ENCODE measurements around the gene NUP214. TPM values are rescaled to one million over a fixed set of nuclear protein-coding genes. Genes with fewer than 3 reads are reported as not detected.
"Not testable (repeated sequence)": the region's sequence is repeated elsewhere in the genome, so short reads cannot be mapped to it uniquely, and the experiment has no call there.

NUP214 gene
- polyA plus RNA-seq, 1 donor from 2014 or later = 23.0 TPM

GRCh38 chr9:131233995-131234394, 108.6 kb downstream of the NUP214 start:
- peaks cover 6 to 9% (median 9%) of the 10 kb centered on the region in 3 donors for H3K4me1 Mint-ChIP-seq
- no peaks in the 10 kb centered on the region for H3K27me3 Mint-ChIP-seq
- no peaks in the 10 kb centered on the region for H3K9me3 Mint-ChIP-seq
- peak overlapping the region in 1 of 3 donors; percentile 73 for H3K27ac Mint-ChIP-seq
- H3K4me3 Mint-ChIP-seq = no peak overlapping the region
- H3K36me3 Mint-ChIP-seq = peaks cover 1% of the 10 kb centered on the region

GRCh38 chr9:131234799-131235479, 109.6 kb downstream of the NUP214 start:
- H3K4me1 Mint-ChIP-seq = peaks cover 6 to 9% (median 9%) of the 10 kb centered on the region in 3 donors

GRCh38 chr9:131235480-131235851, 110.1 kb downstream of the NUP214 start:
- Mint-ChIP-seq H3K36me3 (peaks cover 1% of the 10 kb centered on the region), H3K27me3 (no peaks in the 10 kb centered on the region), H3K4me3 (peak overlapping the region in 1 of 4 donors; percentile 41), H3K27ac (no peak overlapping the region), H3K9me3 (no peaks in the 10 kb centered on the region), H3K4me1 (peaks cover 6 to 11% (median 9%) of the 10 kb centered on the region in 3 donors)

More at GRCh38 chr9:131234799-131235479, 109.6 kb downstream of the NUP214 start:
- H3K27me3 Mint-ChIP-seq = no peaks in the 10 kb centered on the region
- H3K27ac Mint-ChIP-seq = no peak overlapping the region
- H3K36me3 Mint-ChIP-seq = peaks cover 1% of the 10 kb centered on the region
- H3K4me3 Mint-ChIP-seq = peak overlapping the region in 1 of 4 donors; percentile 41
- H3K9me3 Mint-ChIP-seq = no peaks in the 10 kb centered on the region

- peaks cover 6 to 11% (median 9%) of the 10 kb centered on the region in 3 donors for H3K4me1 Mint-ChIP-seq
- H3K9me3 Mint-ChIP-seq = no peaks in the 10 kb centered on the region
These were observed 110.8 kb downstream of the NUP214 start for GRCh38 chr9:131236161-131236560.

GRCh38 chr9:131236761-131237160, 111.4 kb downstream of the NUP214 start:
- no peak overlapping the region for H3K4me3 Mint-ChIP-seq
- H3K27me3 Mint-ChIP-seq = peaks cover 1% of the 10 kb centered on the region
- peaks cover 6 to 11% (median 9%) of the 10 kb centered on the region in 3 donors for H3K4me1 Mint-ChIP-seq
- H3K27ac Mint-ChIP-seq = peak overlapping the region in 2 of 3 donors; percentile 46 to 96
- peaks cover 1% of the 10 kb centered on the region for H3K36me3 Mint-ChIP-seq
- no peaks in the 10 kb centered on the region for H3K9me3 Mint-ChIP-seq

More at GRCh38 chr9:131236161-131236560, 110.8 kb downstream of the NUP214 start:
- Mint-ChIP-seq H3K27me3 (no peaks in the 10 kb centered on the region), H3K27ac (no peak overlapping the region), H3K36me3 (peaks cover 1% of the 10 kb centered on the region), H3K4me3 (no peak overlapping the region)

- Mint-ChIP-seq H3K9me3 (no peaks in the 10 kb centered on the region), H3K27me3 (peaks cover 1% of the 10 kb centered on the region), H3K4me3 (peak overlapping the region in 2 of 4 donors; percentile 94 to 95), H3K36me3 (peaks cover under 1% of the 10 kb centered on the region), H3K4me1 (peaks cover 6 to 11% (median 9%) of the 10 kb centered on the region in 3 donors), H3K27ac (peak overlapping the region in 1 of 3 donors; percentile 96)
These were observed 111.9 kb downstream of the NUP214 start for GRCh38 chr9:131237291-131237690.

GRCh38 chr9:131237931-131238401, 112.6 kb downstream of the NUP214 start:
- Mint-ChIP-seq H3K27me3 (peaks cover 1% of the 10 kb centered on the region), H3K36me3 (no peaks in the 10 kb centered on the region), H3K4me1 (peaks cover 6 to 11% (median 9%) of the 10 kb centered on the region in 3 donors), H3K4me3 (peak overlapping the region; percentile 4 to 95 (median 84)), H3K9me3 (peaks cover 0 to 2% (median 0%) of the 10 kb centered on the region in 3 donors), H3K27ac (peak overlapping the region; percentile 26 to 96 (median 91))

- peak overlapping the region; percentile 4 to 95 (median 84) for H3K4me3 Mint-ChIP-seq
- no peaks in the 10 kb centered on the region for H3K36me3 Mint-ChIP-seq
- peak overlapping the region; percentile 65 to 96 (median 91) for H3K27ac Mint-ChIP-seq
- H3K4me1 Mint-ChIP-seq = peaks cover 6 to 10% (median 9%) of the 10 kb centered on the region in 3 donors
- H3K27me3 Mint-ChIP-seq = peaks cover 1% of the 10 kb centered on the region
- H3K9me3 Mint-ChIP-seq = peaks cover 0 to 4% (median 0%) of the 10 kb centered on the region in 3 donors
These were observed 113.1 kb downstream of the NUP214 start for GRCh38 chr9:131238402-131239021.

- Mint-ChIP-seq H3K36me3 (no peaks in the 10 kb centered on the region), H3K9me3 (peaks cover 0 to 4% (median 0%) of the 10 kb centered on the region in 3 donors), H3K27me3 (peaks cover 1% of the 10 kb centered on the region), H3K4me3 (peak overlapping the region in 1 of 4 donors; percentile 83), H3K27ac (peak overlapping the region in 1 of 3 donors; percentile 65), H3K4me1 (peaks cover 6 to 10% (median 9%) of the 10 kb centered on the region in 3 donors)
These were observed 114.0 kb downstream of the NUP214 start for GRCh38 chr9:131239161-131239975.

- H3K27ac Mint-ChIP-seq = no peak overlapping the region
- H3K4me3 Mint-ChIP-seq = peak overlapping the region in 1 of 4 donors; percentile 43
- peaks cover 1% of the 10 kb centered on the region for H3K27me3 Mint-ChIP-seq
- peaks cover 6 to 10% (median 9%) of the 10 kb centered on the region in 3 donors for H3K4me1 Mint-ChIP-seq
- no peaks in the 10 kb centered on the region for H3K36me3 Mint-ChIP-seq
- peaks cover 0 to 4% (median 0%) of the 10 kb centered on the region in 3 donors for H3K9me3 Mint-ChIP-seq
These were observed 114.9 kb downstream of the NUP214 start for GRCh38 chr9:131240047-131240921.

GRCh38 chr9:131244331-131244730, 118.9 kb downstream of the NUP214 start:
- H3K4me1 Mint-ChIP-seq, H3K9me3 Mint-ChIP-seq, H3K4me3 Mint-ChIP-seq, H3K27me3 Mint-ChIP-seq, H3K36me3 Mint-ChIP-seq, H3K27ac Mint-ChIP-seq: not testable (repeated sequence)

- Mint-ChIP-seq H3K36me3 (no peaks in the 10 kb centered on the region), H3K27me3 (no peaks in the 10 kb centered on the region), H3K27ac (no peak overlapping the region), H3K4me3 (no peak overlapping the region), H3K4me1 (peaks cover 0 to 4% (median 3%) of the 10 kb centered on the region in 3 donors), H3K9me3 (peaks cover 0 to 4% (median 0%) of the 10 kb centered on the region in 3 donors)
These were observed 121.2 kb downstream of the NUP214 start for GRCh38 chr9:131246618-131247017.

GRCh38 chr9:131252120-131252519, 126.7 kb downstream of the NUP214 start:
- H3K27me3 Mint-ChIP-seq = no peaks in the 10 kb centered on the region
- H3K9me3 Mint-ChIP-seq = no peaks in the 10 kb centered on the region
- H3K4me1 Mint-ChIP-seq = peaks cover 23 to 28% (median 26%) of the 10 kb centered on the region in 3 donors
- peak overlapping the region in 2 of 3 donors; percentile 45 to 85 for H3K27ac Mint-ChIP-seq
- no peaks in the 10 kb centered on the region for H3K36me3 Mint-ChIP-seq
- peak overlapping the region in 3 of 4 donors; percentile 23 to 76 (median 55) for H3K4me3 Mint-ChIP-seq
